A673 (cell line): ENCODE results near the gene KRTAP5-2. TPM values are rescaled to one million over a fixed set of nuclear protein-coding genes. Genes with fewer than 3 reads are reported as not detected.

Experiments used
- BruUV-seq: library from RNA; stranded (reverse); fragments of 400-500 nt; replicated peaks from 2 replicates; lab custom pipeline; 2021; lab: Mats Ljungman, UMichigan
- CTCF ChIA-PET: fragments of 300-600 bp; sonication (Branson Sonifier 250); formaldehyde crosslinking; loops from one replicate; lab custom pipeline; 2022; ENCODE audit warnings: antibody characterized with exemption; lab: Charles Lee
- POLR2A ChIA-PET: fragments of 300-600 bp; sonication (Branson Sonifier 250); formaldehyde crosslinking; loops from one replicate; lab custom pipeline; 2022; ENCODE audit warnings: antibody characterized with exemption; ENCODE audit not compliant: low non-redundant PET; lab: Charles Lee
- DNase-seq: peaks from one replicate; pipeline ENCODE4 v3.0.0-alpha.2; 2015; ENCODE audit warnings: low spot score
- H3K27ac ChIP-seq: fragments of 200-600 bp; sonication (generic); 2 replicates; pipeline ENCODE4 v1.5.1; 2016; ENCODE audit warnings: mixed run types, low read depth, mild to moderate bottlenecking, mixed read lengths, antibody characterized with exemption, low read length; ENCODE audit not compliant: poor library complexity, severe bottlenecking
- H3K27me3 ChIP-seq: fragments of 200-600 bp; sonication (generic); replicated peaks from 2 replicates; pipeline ENCODE4 v1.6.1; 2017; ENCODE audit warnings: mixed run types, low read depth, mild to moderate bottlenecking, mixed read lengths, antibody characterized with exemption, low read length; ENCODE audit not compliant: insufficient read depth, poor library complexity
- H3K36me3 ChIP-seq: fragments of 200-600 bp; sonication (generic); 2 replicates; pipeline ENCODE4 v1.6.1; 2016; ENCODE audit warnings: mixed run types, mild to moderate bottlenecking, mixed read lengths, antibody characterized with exemption, low read length; ENCODE audit not compliant: insufficient read depth, poor library complexity, severe bottlenecking
- H3K4me1 ChIP-seq: fragments of 200-600 bp; sonication (generic); 2 replicates; pipeline ENCODE4 v1.6.1; 2017; ENCODE audit warnings: mixed run types, mild to moderate bottlenecking, mixed read lengths, antibody characterized with exemption, low read length; ENCODE audit not compliant: insufficient read depth, poor library complexity, severe bottlenecking
- H3K4me3 ChIP-seq: fragments of 200-600 bp; sonication (generic); 2 replicates; pipeline ENCODE4 v1.5.1; 2016; ENCODE audit warnings: low read depth, mixed run types, mild to moderate bottlenecking, mixed read lengths, low read length; ENCODE audit not compliant: poor library complexity, severe bottlenecking
- H3K9me3 ChIP-seq: fragments of 200-600 bp; sonication (generic); 2 replicates; pipeline ENCODE4 v1.6.1; 2016; ENCODE audit warnings: mixed run types, low read depth, mild to moderate bottlenecking, mixed read lengths, antibody characterized with exemption, low read length; ENCODE audit not compliant: poor library complexity, severe bottlenecking
- EZH2 ChIP-seq: fragments of 200-600 bp; sonication (generic); IDR thresholded peaks from 2 replicates; pipeline ENCODE4 v1.6.1; 2017; ENCODE audit warnings: borderline replicate concordance, low read depth, mild to moderate bottlenecking, mixed read lengths, antibody characterized with exemption, low read length; ENCODE audit not compliant: poor library complexity, severe bottlenecking
- intact Hi-C: fragments of 100-400 bp; cut with micrococcal nuclease; formaldehyde crosslinking; loops from one replicate; pipeline ENCODE4 v1.10.0; 2022; ENCODE audit not compliant: unreplicated experiment
- total RNA-seq: library from RNA; stranded (reverse); gene quantifications from 2 replicates; pipeline ENCODE4 v1.2.3, GENCODE V29; 2021
- TF ChIP-seq, protein P1 (sequence below): fragments of 300-800, 200-600 bp; sonication (generic); conservative IDR thresholded peaks from 2 replicates; pipeline ENCODE4 v1.5.1; 2017; ENCODE audit warnings: low read depth, mild to moderate bottlenecking, antibody characterized with exemption, low read length, moderate library complexity, mixed read lengths

The KRTAP5-2 gene
- total RNA-seq, 1 experiment from 2014 or later, result not detected

DNA sequence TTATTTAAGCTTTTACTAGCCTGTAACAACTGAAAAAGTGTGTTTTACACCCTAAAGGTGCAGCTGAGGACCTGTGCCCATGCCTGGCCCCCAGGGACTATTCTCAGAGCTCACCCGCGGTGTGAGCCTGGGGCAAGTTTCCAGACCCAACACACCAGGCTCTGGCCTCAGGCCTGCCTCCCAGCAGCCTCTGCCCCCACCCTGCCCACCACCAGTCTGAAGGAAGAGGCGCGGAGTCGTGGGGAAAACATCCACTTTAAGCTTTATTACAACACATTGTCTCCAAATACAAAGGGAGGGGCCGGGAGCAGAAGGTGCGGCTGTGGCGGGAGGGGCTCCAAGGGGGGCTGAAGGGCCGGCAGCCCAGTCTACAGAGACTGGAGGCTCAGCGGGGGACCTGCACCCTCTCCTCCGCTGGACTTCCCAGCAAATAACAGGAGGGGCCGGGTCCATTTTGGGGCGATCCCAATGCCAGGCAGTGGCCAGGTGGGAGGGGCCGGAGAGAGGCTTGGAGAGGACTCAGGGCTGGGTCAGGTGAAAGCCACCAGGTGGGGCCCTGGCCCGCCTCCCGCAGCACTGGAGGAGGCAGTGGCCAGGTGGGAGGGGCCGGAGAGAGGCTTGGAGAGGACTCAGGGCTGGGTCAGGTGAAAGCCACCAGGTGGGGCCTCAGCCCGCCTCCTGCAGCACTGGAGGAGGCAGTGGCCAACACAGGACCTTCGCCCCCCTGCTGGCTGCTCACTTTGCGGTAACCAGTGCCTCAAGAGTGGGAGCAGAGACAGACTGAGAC, 44.1 kb downstream of the KRTAP5-2 start:
- Histone ChIP-seq H3K27ac (no peak overlapping the region), H3K36me3 (no peaks in the 10 kb centered on the region), H3K27me3 (peaks cover 4% of the 10 kb centered on the region), H3K9me3 (no peaks in the 10 kb centered on the region), H3K4me3 (no peak overlapping the region), H3K4me1 (no peaks in the 10 kb centered on the region)
- ChIA-PET POLR2A (no interaction called here), CTCF (interaction anchor here (1.0 kb wide), 1 partner anchor 21 kb away, joined by 3 read pairs; no protein-coding TSS in a partner anchor)
- BruUV-seq, result no TSS peak
- TF ChIP-seq, protein P1, sequence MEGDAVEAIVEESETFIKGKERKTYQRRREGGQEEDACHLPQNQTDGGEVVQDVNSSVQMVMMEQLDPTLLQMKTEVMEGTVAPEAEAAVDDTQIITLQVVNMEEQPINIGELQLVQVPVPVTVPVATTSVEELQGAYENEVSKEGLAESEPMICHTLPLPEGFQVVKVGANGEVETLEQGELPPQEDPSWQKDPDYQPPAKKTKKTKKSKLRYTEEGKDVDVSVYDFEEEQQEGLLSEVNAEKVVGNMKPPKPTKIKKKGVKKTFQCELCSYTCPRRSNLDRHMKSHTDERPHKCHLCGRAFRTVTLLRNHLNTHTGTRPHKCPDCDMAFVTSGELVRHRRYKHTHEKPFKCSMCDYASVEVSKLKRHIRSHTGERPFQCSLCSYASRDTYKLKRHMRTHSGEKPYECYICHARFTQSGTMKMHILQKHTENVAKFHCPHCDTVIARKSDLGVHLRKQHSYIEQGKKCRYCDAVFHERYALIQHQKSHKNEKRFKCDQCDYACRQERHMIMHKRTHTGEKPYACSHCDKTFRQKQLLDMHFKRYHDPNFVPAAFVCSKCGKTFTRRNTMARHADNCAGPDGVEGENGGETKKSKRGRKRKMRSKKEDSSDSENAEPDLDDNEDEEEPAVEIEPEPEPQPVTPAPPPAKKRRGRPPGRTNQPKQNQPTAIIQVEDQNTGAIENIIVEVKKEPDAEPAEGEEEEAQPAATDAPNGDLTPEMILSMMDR, result no peak
- no peak for TF ChIP-seq EZH2
- no peak for DNase-seq
- intact Hi-C loops, result no loop called here

DNA sequence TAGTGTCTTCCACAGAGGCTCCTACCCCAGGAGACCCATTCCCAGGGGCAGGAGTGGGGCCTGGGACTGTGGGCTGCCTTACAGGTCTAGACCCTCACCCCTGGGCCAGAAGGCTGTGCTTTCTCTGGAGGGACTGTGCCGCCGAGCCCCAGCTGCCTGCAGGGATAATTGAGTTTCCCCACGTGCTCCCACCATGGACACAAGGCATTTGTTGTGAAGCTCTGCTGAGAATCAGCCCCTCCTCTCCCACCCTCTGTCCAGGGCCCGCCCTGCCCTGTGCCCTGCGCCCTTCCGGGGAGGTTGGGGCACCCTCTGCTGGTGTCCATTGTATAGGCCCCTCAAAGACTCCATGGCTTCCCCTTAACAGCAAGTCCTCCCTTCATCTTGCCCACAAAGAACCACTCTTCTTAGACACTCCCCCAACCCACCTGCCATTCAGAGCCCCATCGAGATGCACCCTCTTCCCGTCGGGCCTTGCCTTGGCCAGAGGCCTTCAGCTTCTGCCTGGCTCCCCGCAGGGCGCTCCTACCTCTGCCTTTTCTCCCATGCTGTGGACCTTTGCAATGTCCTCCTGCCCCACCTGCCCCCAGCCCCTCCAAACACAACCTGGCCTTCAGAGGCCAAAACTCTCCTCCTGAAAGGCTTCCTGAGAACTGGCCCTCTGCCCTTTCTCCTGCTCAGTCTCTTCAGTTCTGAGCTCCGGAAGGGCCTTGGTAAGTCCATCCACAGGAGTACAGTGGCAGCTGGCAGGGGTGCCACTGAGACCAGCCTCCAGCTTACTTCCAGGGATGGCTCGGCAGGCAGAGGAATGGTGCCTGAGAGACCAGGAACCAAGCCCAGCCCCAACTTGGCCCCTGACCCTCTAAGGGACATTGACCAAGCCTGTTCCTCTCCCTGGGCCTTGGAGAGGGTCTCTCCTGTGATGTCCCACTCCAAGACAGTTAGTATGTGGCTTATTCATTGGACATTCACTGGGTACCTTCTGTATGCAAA, 48.5 kb downstream of the KRTAP5-2 start:
- ChIA-PET CTCF (no interaction called here), POLR2A (no interaction called here)
- DNase-seq, result no peak
- Histone ChIP-seq H3K36me3 (no peaks in the 10 kb centered on the region), H3K27me3 (peaks cover 35% of the 10 kb centered on the region), H3K27ac (no peak overlapping the region), H3K4me1 (no peaks in the 10 kb centered on the region), H3K9me3 (no peaks in the 10 kb centered on the region), H3K4me3 (no peak overlapping the region)
- TF ChIP-seq, protein P1, result no peak
- no peak for TF ChIP-seq EZH2
- BruUV-seq, result no TSS peak
- intact Hi-C loops, result loop anchor here (5.0 to 10.0 kb wide), 2 partner anchors 75 to 283 kb away; partner anchors contain the start of genes KRTAP5-4, KRTAP5-5 and SYT8

DNA sequence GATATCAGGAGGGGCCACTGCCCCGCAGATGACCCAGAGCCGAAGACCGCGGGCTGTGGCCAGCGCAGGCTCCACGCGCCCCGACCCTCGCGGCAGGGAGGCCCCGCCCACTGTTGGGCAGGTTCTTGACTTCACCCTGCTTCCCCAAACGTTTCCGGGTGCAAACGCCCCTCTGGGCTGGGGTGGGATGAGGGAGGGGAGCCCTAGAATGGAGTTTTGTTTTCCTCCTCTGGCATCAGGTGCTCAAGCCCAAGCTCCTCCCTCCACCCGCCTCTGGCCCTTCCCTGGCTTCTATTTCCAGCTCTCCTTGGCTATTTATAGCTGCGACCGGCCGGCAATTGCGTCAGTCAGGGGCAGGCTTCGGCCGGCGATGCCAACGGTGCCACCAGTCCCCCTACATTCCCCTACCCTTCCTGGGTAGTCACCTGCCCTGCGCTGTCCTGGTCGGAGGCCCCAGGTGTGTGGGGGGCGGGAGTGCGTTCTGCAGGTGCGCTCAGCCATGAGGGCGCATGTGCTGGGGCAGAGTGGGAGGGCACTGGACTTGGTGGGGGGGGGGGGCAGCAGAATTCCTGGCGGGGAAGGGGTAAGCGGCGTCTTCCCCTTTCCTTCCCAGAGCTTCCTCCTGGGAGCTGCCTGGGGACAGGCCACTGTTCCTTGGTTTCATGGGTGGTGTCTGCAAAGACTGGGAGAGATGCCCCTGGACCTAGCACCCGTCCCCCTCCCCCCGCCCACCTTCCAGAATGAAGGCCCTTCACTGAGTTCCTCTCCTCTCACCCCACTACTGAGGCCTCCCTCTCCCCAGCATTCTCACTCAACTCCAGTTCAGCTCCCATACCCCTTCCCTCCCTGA, 49.6 kb downstream of the KRTAP5-2 start:
- DNase-seq, result no peak
- CTCF ChIA-PET, result no interaction called here

More for the DNA sequence above, 49.6 kb downstream of the KRTAP5-2 start:
- BruUV-seq, result no TSS peak
- no peaks in the 10 kb centered on the region for H3K4me1 ChIP-seq
- H3K27ac ChIP-seq, result no peak overlapping the region
- intact Hi-C loops, result loop anchor here (5.0 to 10.0 kb wide), 2 partner anchors 76 to 284 kb away; partner anchors contain the start of genes KRTAP5-4, KRTAP5-5 and SYT8
- POLR2A ChIA-PET, result no interaction called here
- H3K9me3 ChIP-seq, result no peaks in the 10 kb centered on the region
- TF ChIP-seq EZH2, result no peak
- TF ChIP-seq, protein P1, result no peak
- peaks cover 35% of the 10 kb centered on the region for H3K27me3 ChIP-seq
- no peaks in the 10 kb centered on the region for H3K36me3 ChIP-seq
- no peak overlapping the region for H3K4me3 ChIP-seq
